Measurements from ENCODE around the gene TANGO2. TPM values are rescaled to one million over a fixed set of nuclear protein-coding genes. Genes with fewer than 3 reads are reported as not detected.
A peak's percentile ranks its signal among the peaks of the same experiment; 100 is the strongest.

The TANGO2 gene
- total and polyA plus RNA-seq, 2 of the 8 experiments (the other 6 are each of a cell fraction or from before 2014, with no cell fraction given): 10.1 to 18.4 TPM

- no peak overlapping the region for H2AFZ ChIP-seq (ENCODE audit: low read length)
- H3K23me2 ChIP-seq (ENCODE audit: low read depth, low read length): peaks cover 9% of the 10 kb centered on the region
- peaks cover 3 to 19% (median 11%) of the 10 kb centered on the region in 4 experiments for H3K4me1 ChIP-seq (replicated peaks in 1 of 4; ENCODE audit: control insufficient read depth in 3 of 4, insufficient read depth in 4 of 4, low read length in 3 of 4)
- peak overlapping the region in 1 of 2 experiments; percentile 13; a peak in 2 of 4 replicates for H3K4me2 ChIP-seq (ENCODE audit: insufficient read depth in 1 of 2, low read depth in 2 of 2, low read length in 2 of 2)
- H3K4ac ChIP-seq (replicated peaks; ENCODE audit: insufficient read length, low read depth, low read length): no peak overlapping the region
- TF ChIP-seq CHD2 (IDR thresholded peaks at IDR 0.05; ENCODE audit: low read length): no peak
- TF ChIP-seq POLR2A (IDR thresholded peaks at IDR 0.05; ENCODE audit: control extremely low read depth in 1 of 2, low read depth in 2 of 2, low read length in 2 of 2): peak in 1 of 2 experiments; percentile 17; a peak in 1 of 3 replicates
- no peak for DNase-seq (ENCODE audit: low read depth in 1 of 2, low spot score in 2 of 2)
- no peak overlapping the region for H3K56ac ChIP-seq (replicated peaks; ENCODE audit: insufficient read length, low read depth, low read length)
- H4K20me1 ChIP-seq (replicated peaks in 1 of 2; ENCODE audit: control insufficient read depth in 1 of 2, insufficient read depth in 2 of 2, low read length in 2 of 2): peaks cover 22 to 51% of the 10 kb centered on the region in 2 experiments
- CTCF ChIA-PET (ENCODE audit: partially characterized antibody): interaction anchor here (0.6 to 3.0 kb wide), 11 partner anchors 11 to 152 kb away, joined by 3 to 9 read pairs (median 3); partner anchors contain the start of gene RANBP1
- peaks cover 35% of the 10 kb centered on the region for H3K79me1 ChIP-seq (ENCODE audit: low read depth, low read length)
- FAIRE-seq: no peak
- H3K79me2 ChIP-seq (ENCODE audit: control insufficient read depth in 1 of 2, insufficient read depth in 2 of 2, low read length in 2 of 2): peaks cover 27 to 70% of the 10 kb centered on the region in 2 experiments
- no peaks in the 10 kb centered on the region for H3K9me3 ChIP-seq (ENCODE audit: insufficient read depth in 2 of 2, low read depth in 1 of 2, low read length in 1 of 2)
- H3K14ac ChIP-seq (ENCODE audit: insufficient read length): no peak overlapping the region
- no peaks in the 10 kb centered on the region for H3K27me3 ChIP-seq (replicated peaks in 1 of 4; ENCODE audit: control insufficient read depth in 3 of 4, extremely low read depth in 1 of 4, insufficient read depth in 3 of 4, low read length in 3 of 4)
- no peak overlapping the region for H4K5ac ChIP-seq (ENCODE audit: insufficient read length, low read depth, low read length)
- H3K18ac ChIP-seq (ENCODE audit: extremely low read depth, low read length): no peak overlapping the region
- no peak overlapping the region for H2AK5ac ChIP-seq (ENCODE audit: low read depth, low read length)
- H3K36me3 ChIP-seq (ENCODE audit: control insufficient read depth in 2 of 4, insufficient read depth in 4 of 4, low read length in 3 of 4): peaks cover 24 to 29% (median 28%) of the 10 kb centered on the region in 4 experiments
- H2BK12ac ChIP-seq (ENCODE audit: low read depth, low read length): no peak overlapping the region
- H3K27ac ChIP-seq (ENCODE audit: low read depth, low read length): no peak overlapping the region
- no peak overlapping the region for H2BK120ac ChIP-seq (replicated peaks; ENCODE audit: low read depth, low read length)
- POLR2A ChIA-PET (ENCODE audit: partially characterized antibody): interaction anchor here (0.8 to 29.4 kb wide), 11 partner anchors 10 to 212 kb away, joined by 3 to 598 read pairs (median 4); partner anchors contain the start of genes RANBP1 and TRMT2A
- no peak overlapping the region for H2BK15ac ChIP-seq (ENCODE audit: low read length)
- H4K91ac ChIP-seq (replicated peaks; ENCODE audit: insufficient read length, low read length): no peak overlapping the region
- H4K8ac ChIP-seq (ENCODE audit: extremely low read depth, insufficient read depth, low read length): no peak overlapping the region
- H3K23ac ChIP-seq (ENCODE audit: insufficient read length): no peak overlapping the region
- H3K9ac ChIP-seq (replicated peaks in 1 of 4; ENCODE audit: extremely low read depth in 1 of 4, low read depth in 3 of 4, low read length in 3 of 4): no peak overlapping the region; a peak in 1 of 7 replicates
- WGBS, 2 experiments (ENCODE audit: extremely low coverage in 1 of 2, insufficient coverage in 1 of 2, insufficient read length in 1 of 2, insufficient replicate concordance in 2 of 2, low coverage in 1 of 2, low lambda C conversion rate in 2 of 2, missing lambda C conversion rate in 1 of 2): 89% methylated on average over 10 of the region's 10 CpGs; no CpG with 5 or more reads in 1 of the 2 experiments
- no peak overlapping the region for H2BK5ac ChIP-seq (ENCODE audit: low read depth, low read length)
- no peak overlapping the region for H3K4me3 ChIP-seq (ENCODE audit: extremely low read depth in 1 of 4, insufficient read depth in 2 of 4, low read depth in 3 of 4, low read length in 4 of 4)
- no peak overlapping the region for H2BK20ac ChIP-seq (ENCODE audit: low read length)
Observed at GRCh38 chr22:20083157-20083890, 62.4 kb downstream of the TANGO2 start.

All from H1 (cell line).